K562 (cell line): ENCODE results near the gene NLRP12. TPM values are rescaled to one million over a fixed set of nuclear protein-coding genes. Genes with fewer than 3 reads are reported as not detected.
A peak's percentile ranks its signal among the peaks of the same experiment; 100 is the strongest.

Experiments
- ATAC-seq: fragments of 200-7000 bp; cut with Tn5 transposase; 3 replicates; pipeline ENCODE4 v1.9.1; 2020; ENCODE audit warnings: moderate library complexity
- BruUV-seq: library from RNA; stranded (reverse); fragments of 400-500 nt; replicated peaks from 2 replicates; lab custom pipeline; 2021; lab: Mats Ljungman, UMichigan
- CTCF ChIA-PET: fragments of 300-600 bp; formaldehyde crosslinking; extraction: SDS; loops from one replicate; lab custom pipeline; 2021; ENCODE audit warnings: low intra/inter-chr PET ratio; lab: Yijun Ruan, JAX
- POLR2A ChIA-PET: fragments of 300-600, 350-650 bp; sonication (Branson Sonifier 250); formaldehyde crosslinking; extraction: SDS; loops from one replicate; lab custom pipeline; 2021; ENCODE audit warnings: antibody characterized with exemption, inconsistent platforms; lab: Yijun Ruan, JAX
- DNase-seq, 4 experiments: peaks; one replicate each; pipeline versions ENCODE4 v3.0.0 to v3.0.0-alpha.2; 2011 to 2018; ENCODE audit warnings: low spot score in 3 of 4, mixed read lengths in 3 of 4; ENCODE audit errors: extremely low read depth in 1 of 4
- FAIRE-seq: peaks from 2 replicates; lab custom pipeline; 2011; peaks lifted over from hg19 to GRCh38; lab: Jason Lieb, UNC
- H2AFZ ChIP-seq: 2 replicates; pipeline ENCODE4 v1.6.0; 2011; ENCODE audit warnings: low read depth, low read length, control low read depth, inconsistent platforms
- H3K27ac ChIP-seq: fragments of 200-600 bp; 3 replicates; pipeline ENCODE4 v1.8.0; 2011; ENCODE audit warnings: low read depth, mild to moderate bottlenecking, control low read depth, inconsistent platforms, low read length, moderate library complexity, mixed read lengths; ENCODE audit errors: extremely low read depth
- H3K27me3 ChIP-seq, 2 experiments: fragments of 300-600 bp in 1 of 2; 2 replicates in 1 of 2; 3 replicates in 1 of 2; pipeline versions ENCODE4 v1.6.0 to v1.8.0; 2011; ENCODE audit warnings: inconsistent platforms in 2 of 2, low read length in 2 of 2, mild to moderate bottlenecking in 1 of 2, mixed read lengths in 1 of 2, moderate library complexity in 1 of 2; ENCODE audit not compliant: control insufficient read depth in 2 of 2, insufficient read depth in 2 of 2
- H3K36me3 ChIP-seq: fragments of 300-600 bp; 3 replicates; pipeline ENCODE4 v1.8.0; 2011; ENCODE audit warnings: mild to moderate bottlenecking, low read length, inconsistent platforms; ENCODE audit not compliant: control insufficient read depth, insufficient read depth
- H3K4me1 ChIP-seq, 2 experiments: fragments of 200-600 bp in 1 of 2; replicated peaks in 1 of 2; 2 replicates in 1 of 2; 3 replicates in 1 of 2; pipeline versions ENCODE4 v1.5.1 to v1.8.0; 2011; ENCODE audit warnings: inconsistent platforms in 2 of 2, low read length in 2 of 2, mild to moderate bottlenecking in 1 of 2, mixed read lengths in 1 of 2, moderate library complexity in 1 of 2; ENCODE audit not compliant: control insufficient read depth in 2 of 2, insufficient read depth in 2 of 2
- H3K4me2 ChIP-seq: 2 replicates; pipeline ENCODE4 v1.6.1; 2011; ENCODE audit warnings: low read length, control low read depth, inconsistent platforms, mixed read lengths; ENCODE audit not compliant: insufficient read depth
- H3K4me3 ChIP-seq: fragments of 200-600 bp; sonication (generic), shearing (Covaris generic); 2 replicates; pipeline ENCODE4 v1.5.1; 2016; ENCODE audit warnings: control low read depth, inconsistent platforms
- H3K79me2 ChIP-seq: fragments of 200-600 bp; 3 replicates; pipeline ENCODE4 v1.8.0; 2011; ENCODE audit warnings: low read length, inconsistent platforms; ENCODE audit not compliant: control insufficient read depth, insufficient read depth
- H3K9ac ChIP-seq, 2 experiments: 2 replicates each; pipeline versions ENCODE4 v1.6.0 to v1.6.1; 2011; ENCODE audit warnings: low read depth in 2 of 2, low read length in 2 of 2, control low read depth in 1 of 2, inconsistent platforms in 1 of 2, mild to moderate bottlenecking in 1 of 2, mixed read lengths in 1 of 2; ENCODE audit not compliant: insufficient read depth in 1 of 2
- H3K9me1 ChIP-seq: one replicate; pipeline ENCODE4 v1.6.0; 2011; ENCODE audit warnings: inconsistent platforms, mild to moderate bottlenecking, low read length, moderate library complexity; ENCODE audit not compliant: control insufficient read depth, insufficient read depth
- H3K9me3 ChIP-seq: replicated peaks from 2 replicates; pipeline ENCODE4 v1.5.1; 2011; ENCODE audit warnings: low read depth, low read length, inconsistent platforms; ENCODE audit not compliant: control insufficient read depth, insufficient read depth
- H4K20me1 ChIP-seq: replicated peaks from 2 replicates; pipeline ENCODE4 v1.6.1; 2011; ENCODE audit warnings: low read length, inconsistent platforms, mixed read lengths; ENCODE audit not compliant: control insufficient read depth, insufficient read depth
- BACH1 ChIP-seq: fragments of 200-800 bp; sonication (Bioruptor generic); IDR thresholded peaks from 2 replicates; pipeline ENCODE4 v1.6.1; 2016; ENCODE audit warnings: missing genetic modification characterization, missing compliant biosample characterization
- CXXC5 ChIP-seq: fragments of 250-450 bp; sonication (Bioruptor Pico); IDR thresholded peaks from 2 replicates; pipeline ENCODE4 v1.8.0; 2022; ENCODE audit warnings: inconsistent platforms, mild to moderate bottlenecking, moderate library complexity
- GABPA ChIP-seq: fragments of 200-800 bp; sonication (Bioruptor generic); conservative IDR thresholded peaks from 2 replicates; pipeline ENCODE4 v1.6.1; 2016; ENCODE audit warnings: low read depth, missing genetic modification characterization, missing compliant biosample characterization
- KLF1 ChIP-seq: fragments of 450-650 bp; IDR thresholded peaks from 2 replicates; pipeline ENCODE4 v1.6.1; 2016; ENCODE audit warnings: missing genetic modification characterization, missing compliant biosample characterization
- NR2C1 ChIP-seq, 2 experiments: fragments of 450-650 bp; IDR thresholded peaks; 2 replicates each; pipeline ENCODE4 v1.6.1; 2017; ENCODE audit warnings: mild to moderate bottlenecking in 2 of 2, antibody characterized with exemption in 1 of 2, inconsistent platforms in 1 of 2, missing compliant biosample characterization in 1 of 2, missing genetic modification characterization in 1 of 2
- RBBP5 ChIP-seq: fragments of 200-600 bp; sonication (generic); IDR thresholded peaks from 2 replicates; pipeline ENCODE4 v1.6.1; 2012; ENCODE audit warnings: borderline replicate concordance, mild to moderate bottlenecking, low read length, control low read depth, inconsistent platforms; ENCODE audit not compliant: insufficient read depth, poor library complexity, severe bottlenecking
- RBM14 ChIP-seq: fragments of 200-400 bp; formaldehyde crosslinking; IDR thresholded peaks from 2 replicates; pipeline ENCODE4 v1.6.1; 2018; ENCODE audit warnings: low read depth, mild to moderate bottlenecking, low read length, moderate library complexity, borderline replicate concordance; ENCODE audit not compliant: insufficient read depth
- XRCC5 ChIP-seq: fragments of 200-400 bp; formaldehyde crosslinking; IDR thresholded peaks from 2 replicates; pipeline ENCODE4 v1.6.1; 2017; ENCODE audit warnings: low read depth, mild to moderate bottlenecking, low read length
- ZFPM2 ChIP-seq: fragments of 250-450 bp; sonication (Bioruptor Pico); IDR thresholded peaks from 2 replicates; pipeline ENCODE4 v1.5.1; 2022; ENCODE audit warnings: mild to moderate bottlenecking
- ZFX ChIP-seq: sonication (generic); formaldehyde crosslinking; IDR thresholded peaks from 2 replicates; pipeline ENCODE4 v1.8.0; 2022; ENCODE audit warnings: mild to moderate bottlenecking, missing genetic modification reagents, moderate library complexity
- ZNF707 ChIP-seq: fragments of 250-450 bp; sonication (Bioruptor Pico); conservative IDR thresholded peaks from 2 replicates; pipeline ENCODE4 v1.8.0; 2022; ENCODE audit warnings: inconsistent platforms, mild to moderate bottlenecking, moderate library complexity
- ZSCAN29 ChIP-seq: fragments of 450-650 bp; IDR thresholded peaks from 2 replicates; pipeline ENCODE4 v1.6.1; 2017
- WGBS: fragments of 100-300 bp; shearing (Covaris generic); methylation state at CpG from one replicate; pipeline ENCODE4 v1.1.6; 2016; ENCODE audit warnings: low coverage, mixed read lengths; ENCODE audit not compliant: insufficient coverage; ENCODE audit errors: missing lambda C conversion rate; 5-methylcytosine and 5-hydroxymethylcytosine counted together
- in situ Hi-C: fragments of 300-500 bp; cut with MboI; formaldehyde crosslinking; loops from 4 replicates; pipeline ENCODE4 v1.15.0; 2018; ENCODE audit warnings: inconsistent platforms, mixed read lengths
- intact Hi-C: fragments of 100-400 bp; cut with micrococcal nuclease; formaldehyde crosslinking; loops from 2 replicates; pipeline ENCODE4 v1.14.2; 2022
- polyA plus RNA-seq, 8 experiments: library from polyadenylated mRNA; depleted of rRNA in 4 of 8; stranded (reverse) in 5 of 8; unstranded in 3 of 8; fragments of >200 nt; fragmentation: Nextera tagmentation in 2 of 8; fragmentation: Illumina TruSeq in 1 of 8; extraction: Ambion mirVana in 2 of 8; extraction: Trizol in 1 of 8; gene quantifications; 2 replicates each; pipeline versions ENCODE4 v1.2.1 to v1.2.3, GENCODE V29; 2011 to 2014; ENCODE audit warnings: inconsistent platforms in 1 of 8, missing spikeins in 1 of 8
- total RNA-seq, 7 experiments: library from RNA; depleted of rRNA in 6 of 7; stranded (reverse); fragments of >200 nt in 6 of 7; fragmentation: Illumina TruSeq in 2 of 7; extraction: Trizol in 2 of 7; gene quantifications; 2 replicates each; pipeline versions ENCODE4 v1.2.1 to v1.2.3, GENCODE V29; 2011 to 2021; ENCODE audit warnings: low replicate concordance in 1 of 7
- TF ChIP-seq, protein P1 (sequence below): fragments of 450-650 bp; IDR thresholded peaks from 2 replicates; pipeline ENCODE4 v1.6.1; 2014; ENCODE audit warnings: low read depth, mild to moderate bottlenecking, moderate library complexity, borderline replicate concordance
- TF ChIP-seq, protein P2 (sequence below), 3 experiments: IDR thresholded peaks in 2 of 3; conservative IDR thresholded peaks in 1 of 3; 2 replicates each; pipeline ENCODE4 v1.5.1; 2011 to 2012; ENCODE audit warnings: low read length in 3 of 3, mild to moderate bottlenecking in 3 of 3, control low read depth in 2 of 3, improper control_type of control experiment in 1 of 3, inconsistent platforms in 1 of 3, low read depth in 1 of 3, mixed read lengths in 1 of 3, moderate library complexity in 1 of 3; ENCODE audit not compliant: insufficient read depth in 2 of 3
- TF ChIP-seq, protein P3 (sequence below): conservative IDR thresholded peaks from 2 replicates; pipeline ENCODE4 v1.6.1; 2011; ENCODE audit warnings: low read depth, mild to moderate bottlenecking, low read length; ENCODE audit not compliant: control insufficient read depth

Gene NLRP12
- total and polyA plus RNA-seq, 9 of the 15 experiments (the other 6 are each of a cell fraction or from before 2014, with no cell fraction given), result not detected

DNA sequence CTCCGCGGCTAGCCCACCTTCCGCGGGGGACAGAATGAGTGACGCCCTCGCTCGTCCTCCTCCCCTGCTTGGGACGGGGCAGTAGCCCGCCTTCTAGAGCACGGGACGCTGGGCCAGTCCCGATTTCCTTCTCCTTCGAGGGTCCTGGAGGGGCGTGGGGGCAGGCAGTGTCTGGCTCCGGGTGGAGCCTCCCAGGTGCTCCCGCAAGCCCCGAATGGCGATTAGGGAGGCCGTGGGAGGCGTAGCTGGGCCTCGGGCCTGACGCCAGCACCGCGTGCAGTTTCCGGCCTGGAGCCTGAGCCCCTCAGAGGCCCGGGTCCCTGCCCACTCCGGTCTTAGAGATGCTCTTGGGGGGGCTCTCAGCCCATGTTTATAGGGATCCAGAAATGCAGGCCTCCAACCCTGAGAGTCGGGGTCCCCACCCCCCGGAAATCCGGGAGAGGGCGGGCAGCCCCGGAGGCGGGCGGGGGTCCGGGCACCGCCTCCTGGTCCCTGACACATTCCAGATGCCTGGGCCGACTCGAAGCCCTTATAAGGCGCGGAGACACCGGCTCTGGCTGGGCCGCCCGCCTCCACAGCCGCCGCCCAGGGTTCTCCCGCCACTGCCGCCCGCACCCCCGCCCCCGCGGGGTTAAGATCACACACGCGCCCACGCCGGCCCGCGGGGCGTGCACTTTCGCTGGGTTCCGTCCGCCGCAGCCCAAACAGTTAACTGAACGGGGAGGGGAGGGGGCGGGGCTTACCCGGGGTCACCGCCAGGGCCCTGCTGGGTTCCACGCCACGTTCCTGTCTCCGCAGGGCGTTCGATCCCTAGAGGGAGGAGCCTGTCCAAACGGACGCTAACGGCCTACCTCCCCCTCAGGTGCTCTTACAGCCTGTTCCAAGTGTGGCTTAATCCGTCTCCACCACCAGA, 45.0 kb upstream of the NLRP12 start:
- Histone ChIP-seq H3K9ac (peak overlapping the region; percentile 85 to 97), H4K20me1 (0 out of 2 replicates have a peak, but pooled peaks cover 8% of the 10 kb centered on the region), H3K79me2 (peaks cover 49% of the 10 kb centered on the region), H3K4me1 (peaks cover 27 to 64% of the 10 kb centered on the region in 2 experiments; a peak in 4 of 5 replicates), H3K27me3 (peaks cover 0 to 4% of the 10 kb centered on the region in 2 experiments; a peak in 1 of 5 replicates), H3K27ac (peak overlapping the region; percentile 99), H2AFZ (peak overlapping the region; percentile 84), H3K4me2 (peak overlapping the region; percentile 89), H3K9me3 (no peaks in the 10 kb centered on the region), H3K4me3 (peak overlapping the region; percentile 78), H3K36me3 (peaks cover 24% of the 10 kb centered on the region; the same call in 2 of the 3 replicates), H3K9me1 (peaks cover 4% of the 10 kb centered on the region)
- in situ Hi-C loops, result no loop called here
- ATAC-seq (peak; percentile 83), DNase-seq (peak; percentile 92 to 97 (median 94)), FAIRE-seq (peak; percentile 96)
- 1% methylated on average over 25 of the region's 75 CpGs for WGBS
- CTCF ChIA-PET, result no interaction called here
- POLR2A ChIA-PET, result interaction anchor here (0.5 to 2.6 kb wide), 7 partner anchors 9 to 669 kb away, joined by 3 to 27 read pairs (median 3); no protein-coding TSS in a partner anchor
- TSS peak; percentile 74 for BruUV-seq
- intact Hi-C loops, result no loop called here
- TF ChIP-seq NR2C1 (IDR thresholded peaks at IDR 0.05) (peak; percentile 93), NR2C1 (tag; IDR thresholded peaks at IDR 0.05) (peak; percentile 95), ZFX (CRISPR knock-in tag) (peak; percentile 76), RBM14 (0 out of 2 replicates have a peak, but pooled peaks have one; percentile 52), ZSCAN29 (no peak), ZFPM2 (CRISPR knock-in tag) (no peak), ZNF707 (no peak), XRCC5 (peak; percentile 36; the same call in 1 of the 2 replicates), BACH1 (tag) (no peak), GABPA (tag) (peak; percentile 83), CXXC5 (CRISPR knock-in tag) (peak; percentile 92), RBBP5 (peak; percentile 32), KLF1 (tag) (peak; percentile 64)
- TF ChIP-seq, protein P1, sequence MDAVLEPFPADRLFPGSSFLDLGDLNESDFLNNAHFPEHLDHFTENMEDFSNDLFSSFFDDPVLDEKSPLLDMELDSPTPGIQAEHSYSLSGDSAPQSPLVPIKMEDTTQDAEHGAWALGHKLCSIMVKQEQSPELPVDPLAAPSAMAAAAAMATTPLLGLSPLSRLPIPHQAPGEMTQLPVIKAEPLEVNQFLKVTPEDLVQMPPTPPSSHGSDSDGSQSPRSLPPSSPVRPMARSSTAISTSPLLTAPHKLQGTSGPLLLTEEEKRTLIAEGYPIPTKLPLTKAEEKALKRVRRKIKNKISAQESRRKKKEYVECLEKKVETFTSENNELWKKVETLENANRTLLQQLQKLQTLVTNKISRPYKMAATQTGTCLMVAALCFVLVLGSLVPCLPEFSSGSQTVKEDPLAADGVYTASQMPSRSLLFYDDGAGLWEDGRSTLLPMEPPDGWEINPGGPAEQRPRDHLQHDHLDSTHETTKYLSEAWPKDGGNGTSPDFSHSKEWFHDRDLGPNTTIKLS, result peak; percentile 82; the same call in 1 of the 2 replicates
- TF ChIP-seq, protein P2, sequence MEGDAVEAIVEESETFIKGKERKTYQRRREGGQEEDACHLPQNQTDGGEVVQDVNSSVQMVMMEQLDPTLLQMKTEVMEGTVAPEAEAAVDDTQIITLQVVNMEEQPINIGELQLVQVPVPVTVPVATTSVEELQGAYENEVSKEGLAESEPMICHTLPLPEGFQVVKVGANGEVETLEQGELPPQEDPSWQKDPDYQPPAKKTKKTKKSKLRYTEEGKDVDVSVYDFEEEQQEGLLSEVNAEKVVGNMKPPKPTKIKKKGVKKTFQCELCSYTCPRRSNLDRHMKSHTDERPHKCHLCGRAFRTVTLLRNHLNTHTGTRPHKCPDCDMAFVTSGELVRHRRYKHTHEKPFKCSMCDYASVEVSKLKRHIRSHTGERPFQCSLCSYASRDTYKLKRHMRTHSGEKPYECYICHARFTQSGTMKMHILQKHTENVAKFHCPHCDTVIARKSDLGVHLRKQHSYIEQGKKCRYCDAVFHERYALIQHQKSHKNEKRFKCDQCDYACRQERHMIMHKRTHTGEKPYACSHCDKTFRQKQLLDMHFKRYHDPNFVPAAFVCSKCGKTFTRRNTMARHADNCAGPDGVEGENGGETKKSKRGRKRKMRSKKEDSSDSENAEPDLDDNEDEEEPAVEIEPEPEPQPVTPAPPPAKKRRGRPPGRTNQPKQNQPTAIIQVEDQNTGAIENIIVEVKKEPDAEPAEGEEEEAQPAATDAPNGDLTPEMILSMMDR (IDR thresholded peaks at IDR 0.05 in 2 of 3, conservative IDR thresholded peaks at IDR 0.05 in 1 of 3; ENCODE audit: insufficient read depth in 2 of 3, low read depth in 1 of 3, low read length in 3 of 3), result peak in 1 of 3 experiments; percentile 16; a peak in 1 of 6 replicates
- TF ChIP-seq, protein P3, sequence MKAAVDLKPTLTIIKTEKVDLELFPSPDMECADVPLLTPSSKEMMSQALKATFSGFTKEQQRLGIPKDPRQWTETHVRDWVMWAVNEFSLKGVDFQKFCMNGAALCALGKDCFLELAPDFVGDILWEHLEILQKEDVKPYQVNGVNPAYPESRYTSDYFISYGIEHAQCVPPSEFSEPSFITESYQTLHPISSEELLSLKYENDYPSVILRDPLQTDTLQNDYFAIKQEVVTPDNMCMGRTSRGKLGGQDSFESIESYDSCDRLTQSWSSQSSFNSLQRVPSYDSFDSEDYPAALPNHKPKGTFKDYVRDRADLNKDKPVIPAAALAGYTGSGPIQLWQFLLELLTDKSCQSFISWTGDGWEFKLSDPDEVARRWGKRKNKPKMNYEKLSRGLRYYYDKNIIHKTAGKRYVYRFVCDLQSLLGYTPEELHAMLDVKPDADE, result peak; percentile 54; the same call in 1 of the 2 replicates
